SK-N-SH (cell line): ENCODE data around the gene HYAL1. TPM values are rescaled to one million over a fixed set of nuclear protein-coding genes. Genes with fewer than 3 reads are reported as not detected.

ENCODE experiments used
- CTCF ChIA-PET: fragments of 300-600, 350-600 bp; formaldehyde crosslinking; extraction: SDS; loops from one replicate; lab custom pipeline; 2021; lab: Yijun Ruan, JAX
- POLR2A ChIA-PET: fragments of 350-600 bp; sonication (Branson Sonifier 250); formaldehyde crosslinking; extraction: SDS; loops from one replicate; lab custom pipeline; 2020; ENCODE audit warnings: antibody characterized with exemption, inconsistent platforms; lab: Yijun Ruan, JAX
- DNase-seq: peaks from one replicate; pipeline ENCODE4 v3.0.0; 2012
- H2AFZ ChIP-seq: fragments of 200-600 bp; sonication (generic); 2 replicates; pipeline ENCODE4 v1.8.1; 2016; ENCODE audit warnings: antibody characterized with exemption, mild to moderate bottlenecking, low read depth
- H3F3A ChIP-seq: fragments of 200-600 bp; sonication (generic); replicated peaks from 2 replicates; pipeline ENCODE3; 2016; ENCODE audit warnings: antibody characterized with exemption, mild to moderate bottlenecking; ENCODE audit not compliant: insufficient read depth
- H3K27ac ChIP-seq, 2 experiments: fragments of 200-500 bp in 1 of 2; fragments of 200-600 bp in 1 of 2; sonication (Bioruptor generic) in 1 of 2; sonication (generic), shearing (Covaris generic) in 1 of 2; 2 replicates each; pipeline versions ENCODE4 v1.5.1 to v1.6.1; 2014 to 2016; ENCODE audit warnings: low read depth in 2 of 2, inconsistent platforms in 1 of 2, low read length in 1 of 2, mild to moderate bottlenecking in 1 of 2, mixed read lengths in 1 of 2
- H3K27me3 ChIP-seq: fragments of 200-600 bp; sonication (generic), shearing (Covaris generic); 2 replicates; pipeline ENCODE4 v1.6.1; 2016; ENCODE audit warnings: mixed run types; ENCODE audit not compliant: insufficient read depth
- H3K36me3 ChIP-seq, 2 experiments: fragments of 200-500 bp in 1 of 2; fragments of 200-600 bp in 1 of 2; sonication (Bioruptor generic) in 1 of 2; sonication (generic) in 1 of 2; replicated peaks in 1 of 2; 2 replicates each; pipeline versions ENCODE3 to v1.5.1; 2014 to 2016; ENCODE audit warnings: low read length in 1 of 2, mild to moderate bottlenecking in 1 of 2; ENCODE audit not compliant: insufficient read depth in 2 of 2, control insufficient read depth in 1 of 2
- H3K4me1 ChIP-seq, 2 experiments: fragments of 200-500 bp in 1 of 2; fragments of 200-600 bp in 1 of 2; sonication (Bioruptor generic) in 1 of 2; sonication (generic), shearing (Covaris generic) in 1 of 2; 2 replicates each; pipeline versions ENCODE4 v1.5.1 to v1.6.1; 2014 to 2016; ENCODE audit warnings: low read depth in 1 of 2, low read length in 1 of 2, mixed run types in 1 of 2; ENCODE audit not compliant: insufficient read depth in 2 of 2, control insufficient read depth in 1 of 2
- H3K4me2 ChIP-seq: fragments of 200-600 bp; sonication (generic), shearing (Covaris generic); 2 replicates; pipeline ENCODE4 v1.6.1; 2017; ENCODE audit warnings: mixed run types
- H3K4me3 ChIP-seq, 2 experiments: fragments of 200-500 bp in 1 of 2; fragments of 200-600 bp in 1 of 2; sonication (Bioruptor generic) in 1 of 2; sonication (generic), shearing (Covaris generic) in 1 of 2; 2 replicates each; pipeline versions ENCODE4 v1.5.1 to v1.8.1; 2014 to 2016; ENCODE audit warnings: low read depth in 2 of 2, inconsistent platforms in 1 of 2, low read length in 1 of 2, mild to moderate bottlenecking in 1 of 2, mixed read lengths in 1 of 2, moderate library complexity in 1 of 2
- H3K79me2 ChIP-seq: fragments of 200-600 bp; sonication (generic); 2 replicates; pipeline ENCODE4 v1.8.1; 2017; ENCODE audit warnings: mild to moderate bottlenecking; ENCODE audit not compliant: insufficient read depth
- H3K9ac ChIP-seq: fragments of 200-600 bp; sonication (generic); 2 replicates; pipeline ENCODE4 v1.6.1; 2017; ENCODE audit warnings: mixed run types
- H3K9me2 ChIP-seq: fragments of 200-600 bp; sonication (generic); 2 replicates; pipeline ENCODE4 v1.6.1; 2017; ENCODE audit warnings: mixed run types
- H3K9me3 ChIP-seq: fragments of 200-600 bp; sonication (generic); 2 replicates; pipeline ENCODE4 v1.6.1; 2017; ENCODE audit warnings: mixed run types, mild to moderate bottlenecking, moderate library complexity
- H4K20me1 ChIP-seq: fragments of 200-600 bp; sonication (generic); 2 replicates; pipeline ENCODE4 v1.6.1; 2017; ENCODE audit warnings: mild to moderate bottlenecking, mixed run types; ENCODE audit not compliant: insufficient read depth
- CHD2 ChIP-seq: fragments of 150-350 bp; IDR thresholded peaks from 2 replicates; pipeline ENCODE4 v1.6.1; 2018; ENCODE audit warnings: low read length; ENCODE audit not compliant: partially characterized antibody
- EP300 ChIP-seq, 2 experiments: IDR thresholded peaks; 2 replicates each; pipeline versions ENCODE4 v1.4.0 to v1.6.1; 2012; ENCODE audit warnings: borderline replicate concordance in 1 of 2, low read depth in 1 of 2, low read length in 1 of 2
- FOSL2 ChIP-seq: IDR thresholded peaks from 2 replicates; pipeline ENCODE4 v1.4.0; 2012; ENCODE audit warnings: low read depth, mild to moderate bottlenecking, moderate library complexity, borderline replicate concordance
- GATA2 ChIP-seq: sonication (generic); formaldehyde crosslinking; IDR thresholded peaks from 2 replicates; pipeline ENCODE4 v1.5.0; 2020; ENCODE audit warnings: mild to moderate bottlenecking, missing genetic modification reagents
- MXI1 ChIP-seq: IDR thresholded peaks from 2 replicates; pipeline ENCODE4 v1.6.1; 2012; ENCODE audit warnings: mild to moderate bottlenecking, low read depth, low read length, improper control_type of control experiment
- NFIC ChIP-seq: IDR thresholded peaks from 2 replicates; pipeline ENCODE4 v1.4.0; 2012; ENCODE audit warnings: borderline replicate concordance
- POLR2AphosphoS5 ChIP-seq: IDR thresholded peaks from 2 replicates; pipeline ENCODE4 v1.6.1; 2012; ENCODE audit warnings: low read depth, low read length
- SIN3A ChIP-seq: IDR thresholded peaks from 2 replicates; pipeline ENCODE4 v1.6.1; 2012; ENCODE audit warnings: low read depth, mild to moderate bottlenecking, low read length, moderate library complexity, borderline replicate concordance
- TAF1 ChIP-seq: IDR thresholded peaks from 2 replicates; pipeline ENCODE4 v1.6.1; 2012; ENCODE audit warnings: low read depth, mild to moderate bottlenecking, low read length, moderate library complexity, borderline replicate concordance
- YY1 ChIP-seq: IDR thresholded peaks from 2 replicates; pipeline ENCODE4 v1.4.0; 2012; ENCODE audit warnings: low read depth, mild to moderate bottlenecking
- WGBS: methylation state at CpG from one replicate; pipeline ENCODE4 v1.1.6; 2017; ENCODE audit warnings: low lambda C conversion rate; 5-methylcytosine and 5-hydroxymethylcytosine counted together
- polyA plus RNA-seq, 3 experiments: library from polyadenylated mRNA; depleted of rRNA; stranded (reverse); fragments of >200 nt; gene quantifications; 2 replicates each; pipeline ENCODE4 v1.2.3, GENCODE V29; 2012
- TF ChIP-seq, protein P1 (sequence below): fragments of 150-350 bp; IDR thresholded peaks from 2 replicates; pipeline ENCODE4 v1.6.1; 2017; ENCODE audit warnings: antibody characterized with exemption, low read length, low read depth, borderline replicate concordance
- TF ChIP-seq, protein P2 (sequence below): IDR thresholded peaks from 2 replicates; pipeline ENCODE4 v1.6.1; 2012; ENCODE audit warnings: mild to moderate bottlenecking, low read depth, low read length, moderate library complexity
- TF ChIP-seq, protein P3 (sequence below): fragments of 150-350 bp; IDR thresholded peaks from 2 replicates; pipeline ENCODE4 v1.6.1; 2016; ENCODE audit warnings: mild to moderate bottlenecking, low read depth, low read length
- TF ChIP-seq, protein P4 (sequence below): IDR thresholded peaks from 2 replicates; pipeline ENCODE4; 2012
- TF ChIP-seq, protein P5 (sequence below): IDR thresholded peaks from 2 replicates; pipeline ENCODE4 v1.4.0; 2012; ENCODE audit warnings: low read depth, borderline replicate concordance

HYAL1 gene
- polyA plus RNA-seq, 1 of the 3 experiments (the other 2 are of a cell fraction): 0.30 TPM

DNA sequence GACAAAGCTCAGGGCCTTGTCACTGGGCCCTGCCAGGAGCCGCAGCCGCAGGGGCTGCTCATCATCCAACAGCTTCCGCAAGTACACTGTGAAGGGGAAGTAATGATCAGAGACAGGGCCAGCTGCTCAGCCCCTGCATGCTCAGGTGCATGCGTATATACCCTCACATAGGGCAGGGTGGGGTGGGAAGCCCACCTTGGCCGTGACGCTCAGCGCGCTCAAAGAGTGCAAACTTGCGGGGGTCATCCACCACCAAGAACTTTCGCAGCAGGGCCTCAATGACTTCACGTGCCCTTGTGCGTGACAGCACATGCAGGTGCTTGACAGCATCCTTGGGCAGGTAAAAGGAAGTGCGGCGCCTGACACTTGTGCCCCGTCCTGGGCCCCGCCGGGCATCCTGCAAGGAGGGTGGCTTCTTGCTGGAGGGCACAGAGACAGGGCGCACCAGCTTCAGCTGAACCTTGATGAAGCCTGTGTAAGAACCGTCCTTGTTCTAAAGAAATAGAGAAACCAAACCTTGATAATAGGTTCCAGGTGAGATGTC, 28.1 kb upstream of the HYAL1 start (continued):
- TF ChIP-seq, protein P1, sequence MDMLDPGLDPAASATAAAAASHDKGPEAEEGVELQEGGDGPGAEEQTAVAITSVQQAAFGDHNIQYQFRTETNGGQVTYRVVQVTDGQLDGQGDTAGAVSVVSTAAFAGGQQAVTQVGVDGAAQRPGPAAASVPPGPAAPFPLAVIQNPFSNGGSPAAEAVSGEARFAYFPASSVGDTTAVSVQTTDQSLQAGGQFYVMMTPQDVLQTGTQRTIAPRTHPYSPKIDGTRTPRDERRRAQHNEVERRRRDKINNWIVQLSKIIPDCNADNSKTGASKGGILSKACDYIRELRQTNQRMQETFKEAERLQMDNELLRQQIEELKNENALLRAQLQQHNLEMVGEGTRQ: no peak

DNA sequence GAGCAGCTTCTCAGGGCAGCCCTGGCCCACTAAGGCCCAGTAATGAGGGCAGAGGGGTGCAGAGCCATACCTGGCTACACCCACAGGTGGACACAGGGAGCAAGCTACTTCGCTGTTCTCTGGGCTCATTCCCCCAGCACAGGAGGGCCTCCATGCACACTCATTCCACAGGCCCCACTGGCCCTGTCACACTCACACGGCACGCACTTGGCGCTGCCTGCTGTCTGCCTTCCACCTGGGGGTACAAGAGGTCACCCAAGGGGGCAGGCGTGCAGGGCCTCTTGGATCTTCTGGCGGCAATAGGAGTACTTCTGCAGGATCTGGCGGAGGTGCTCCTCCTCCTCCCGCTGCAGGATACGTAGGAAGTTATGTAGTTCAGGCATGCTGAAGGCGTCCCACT, 27.0 kb upstream of the HYAL1 start:
- Histone ChIP-seq H3K27me3 (no peaks in the 10 kb centered on the region), H3K9ac (no peak overlapping the region)

DNA sequence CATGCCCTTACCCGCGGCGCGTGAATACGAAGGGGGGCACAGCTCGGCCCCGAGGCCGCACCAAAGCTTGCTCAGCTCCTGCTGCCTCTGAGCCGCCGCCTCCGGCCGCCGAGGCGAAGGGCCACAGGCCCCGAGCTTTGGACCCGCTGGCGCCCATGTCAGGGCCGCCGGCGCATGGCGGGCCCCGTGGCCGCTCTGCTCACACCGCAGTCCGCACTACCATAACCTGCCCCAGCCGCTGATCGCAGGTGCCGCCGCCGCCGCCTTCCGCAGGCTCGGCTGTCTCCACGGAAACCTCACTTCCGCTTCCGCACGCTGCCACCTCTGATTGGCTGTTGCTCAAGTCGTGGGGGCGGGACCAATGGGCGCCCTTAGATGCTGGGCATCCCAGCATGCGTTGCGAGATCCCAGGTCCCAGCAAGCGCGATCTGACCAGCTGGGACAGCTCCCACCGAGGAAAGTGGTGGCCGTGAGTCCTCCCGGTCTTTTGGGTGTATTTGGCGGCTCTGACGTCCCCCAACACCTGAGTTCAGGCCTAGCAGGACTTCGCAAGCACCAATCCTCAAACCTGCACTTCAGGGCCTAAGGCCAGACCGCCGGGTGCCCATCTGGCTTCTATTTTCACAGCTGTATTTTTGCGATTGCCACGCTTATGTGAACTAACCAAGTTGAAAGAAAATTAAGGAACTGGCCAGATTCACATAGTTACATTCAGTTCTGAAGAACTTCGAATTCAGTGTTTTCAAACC, 24.7 kb upstream of the HYAL1 start, which contains the start of gene TUSC2:
TSS of gene TUSC2 (minus strand) at position 281 of the 749 bp plus-strand sequence. CDS start at position 157, 124 bp downstream.
- H3K4me1 ChIP-seq: peaks cover 0 to 17% of the 10 kb centered on the region in 2 experiments; a peak in 2 of 4 replicates
- H3K9me3 ChIP-seq: no peaks in the 10 kb centered on the region
- peak within 1 kb of the TSS; percentile 88 to 97 for H3K4me3 ChIP-seq
- peaks cover 49% of the 10 kb centered on the region for H3K79me2 ChIP-seq
- peaks cover 10 to 47% of the 10 kb centered on the region in 2 experiments for H3K36me3 ChIP-seq
- peaks cover 37% of the 10 kb centered on the region for H3F3A ChIP-seq
- H3K9ac ChIP-seq: peak within 1 kb of the TSS; percentile 77
- POLR2A ChIA-PET: interaction anchor here (0.8 to 2.5 kb wide), 6 partner anchors 10 to 241 kb away, joined by 3 to 38 read pairs (median 4); partner anchors contain the start of genes CYB561D2, HEMK1, HYAL3 and NAA80
- CTCF ChIA-PET: interaction anchor here (0.9 to 2.3 kb wide), 8 partner anchors 8 to 136 kb away, joined by 3 to 10 read pairs (median 7); partner anchors contain the start of gene HYAL1
- H3K4me2 ChIP-seq: peak within 1 kb of the TSS; percentile 87
- peak within 1 kb of the TSS; percentile 46 to 90 for H3K27ac ChIP-seq
- H3K9me2 ChIP-seq: no peaks in the 10 kb centered on the region
- 0 out of 2 replicates have a peak within 1 kb of the TSS, but pooled peaks have one; percentile 61 for H2AFZ ChIP-seq
- H3K27me3 ChIP-seq: no peaks in the 10 kb centered on the region
- peak; percentile 97 for DNase-seq
- no peaks in the 10 kb centered on the region for H4K20me1 ChIP-seq
- WGBS: 2% methylated on average over 33 of the region's 55 CpGs
- peak; percentile 77; the same call in 1 of the 2 replicates for TF ChIP-seq MXI1
- no peak for TF ChIP-seq EP300 (IDR thresholded peaks at IDR 0.05; ENCODE audit: borderline replicate concordance in 1 of 2, low read depth in 1 of 2, low read length in 1 of 2)
- peak; percentile 87 for TF ChIP-seq POLR2AphosphoS5
- peak; percentile 87; the same call in 1 of the 2 replicates for TF ChIP-seq SIN3A
- TF ChIP-seq, protein P2, sequence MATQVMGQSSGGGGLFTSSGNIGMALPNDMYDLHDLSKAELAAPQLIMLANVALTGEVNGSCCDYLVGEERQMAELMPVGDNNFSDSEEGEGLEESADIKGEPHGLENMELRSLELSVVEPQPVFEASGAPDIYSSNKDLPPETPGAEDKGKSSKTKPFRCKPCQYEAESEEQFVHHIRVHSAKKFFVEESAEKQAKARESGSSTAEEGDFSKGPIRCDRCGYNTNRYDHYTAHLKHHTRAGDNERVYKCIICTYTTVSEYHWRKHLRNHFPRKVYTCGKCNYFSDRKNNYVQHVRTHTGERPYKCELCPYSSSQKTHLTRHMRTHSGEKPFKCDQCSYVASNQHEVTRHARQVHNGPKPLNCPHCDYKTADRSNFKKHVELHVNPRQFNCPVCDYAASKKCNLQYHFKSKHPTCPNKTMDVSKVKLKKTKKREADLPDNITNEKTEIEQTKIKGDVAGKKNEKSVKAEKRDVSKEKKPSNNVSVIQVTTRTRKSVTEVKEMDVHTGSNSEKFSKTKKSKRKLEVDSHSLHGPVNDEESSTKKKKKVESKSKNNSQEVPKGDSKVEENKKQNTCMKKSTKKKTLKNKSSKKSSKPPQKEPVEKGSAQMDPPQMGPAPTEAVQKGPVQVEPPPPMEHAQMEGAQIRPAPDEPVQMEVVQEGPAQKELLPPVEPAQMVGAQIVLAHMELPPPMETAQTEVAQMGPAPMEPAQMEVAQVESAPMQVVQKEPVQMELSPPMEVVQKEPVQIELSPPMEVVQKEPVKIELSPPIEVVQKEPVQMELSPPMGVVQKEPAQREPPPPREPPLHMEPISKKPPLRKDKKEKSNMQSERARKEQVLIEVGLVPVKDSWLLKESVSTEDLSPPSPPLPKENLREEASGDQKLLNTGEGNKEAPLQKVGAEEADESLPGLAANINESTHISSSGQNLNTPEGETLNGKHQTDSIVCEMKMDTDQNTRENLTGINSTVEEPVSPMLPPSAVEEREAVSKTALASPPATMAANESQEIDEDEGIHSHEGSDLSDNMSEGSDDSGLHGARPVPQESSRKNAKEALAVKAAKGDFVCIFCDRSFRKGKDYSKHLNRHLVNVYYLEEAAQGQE: peak; percentile 75
- TF ChIP-seq, protein P3, sequence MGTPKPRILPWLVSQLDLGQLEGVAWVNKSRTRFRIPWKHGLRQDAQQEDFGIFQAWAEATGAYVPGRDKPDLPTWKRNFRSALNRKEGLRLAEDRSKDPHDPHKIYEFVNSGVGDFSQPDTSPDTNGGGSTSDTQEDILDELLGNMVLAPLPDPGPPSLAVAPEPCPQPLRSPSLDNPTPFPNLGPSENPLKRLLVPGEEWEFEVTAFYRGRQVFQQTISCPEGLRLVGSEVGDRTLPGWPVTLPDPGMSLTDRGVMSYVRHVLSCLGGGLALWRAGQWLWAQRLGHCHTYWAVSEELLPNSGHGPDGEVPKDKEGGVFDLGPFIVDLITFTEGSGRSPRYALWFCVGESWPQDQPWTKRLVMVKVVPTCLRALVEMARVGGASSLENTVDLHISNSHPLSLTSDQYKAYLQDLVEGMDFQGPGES: peak; percentile 37; the same call in 1 of the 2 replicates
- TF ChIP-seq, protein P4, sequence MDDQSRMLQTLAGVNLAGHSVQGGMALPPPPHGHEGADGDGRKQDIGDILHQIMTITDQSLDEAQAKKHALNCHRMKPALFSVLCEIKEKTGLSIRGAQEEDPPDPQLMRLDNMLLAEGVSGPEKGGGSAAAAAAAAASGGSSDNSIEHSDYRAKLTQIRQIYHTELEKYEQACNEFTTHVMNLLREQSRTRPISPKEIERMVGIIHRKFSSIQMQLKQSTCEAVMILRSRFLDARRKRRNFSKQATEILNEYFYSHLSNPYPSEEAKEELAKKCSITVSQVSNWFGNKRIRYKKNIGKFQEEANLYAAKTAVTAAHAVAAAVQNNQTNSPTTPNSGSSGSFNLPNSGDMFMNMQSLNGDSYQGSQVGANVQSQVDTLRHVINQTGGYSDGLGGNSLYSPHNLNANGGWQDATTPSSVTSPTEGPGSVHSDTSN: peak; percentile 60
- TF ChIP-seq TAF1: peak; percentile 74; the same call in 1 of the 2 replicates
- TF ChIP-seq, protein P5, sequence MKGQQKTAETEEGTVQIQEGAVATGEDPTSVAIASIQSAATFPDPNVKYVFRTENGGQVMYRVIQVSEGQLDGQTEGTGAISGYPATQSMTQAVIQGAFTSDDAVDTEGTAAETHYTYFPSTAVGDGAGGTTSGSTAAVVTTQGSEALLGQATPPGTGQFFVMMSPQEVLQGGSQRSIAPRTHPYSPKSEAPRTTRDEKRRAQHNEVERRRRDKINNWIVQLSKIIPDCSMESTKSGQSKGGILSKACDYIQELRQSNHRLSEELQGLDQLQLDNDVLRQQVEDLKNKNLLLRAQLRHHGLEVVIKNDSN: no peak
- no peak for TF ChIP-seq NFIC
- TF ChIP-seq CHD2: peak; percentile 69

More for the DNA sequence above, 27.0 kb upstream of the HYAL1 start:
- Histone ChIP-seq H3K27ac (no peak overlapping the region), H2AFZ (no peak overlapping the region), H3K9me3 (no peaks in the 10 kb centered on the region), H3K4me3 (no peak overlapping the region), H3K4me1 (peaks cover 5 to 25% of the 10 kb centered on the region in 2 experiments; a peak in 3 of 4 replicates)
- TF ChIP-seq FOSL2: no peak
- TF ChIP-seq POLR2AphosphoS5: no peak
- no peak for TF ChIP-seq CHD2
- TF ChIP-seq YY1: no peak
- no peak for TF ChIP-seq GATA2 (CRISPR knock-in tag)
- TF ChIP-seq, all 33 proteins: peak for 0
- DNase-seq: no peak
- Histone ChIP-seq H3K4me2 (no peak overlapping the region), H4K20me1 (peaks cover 10% of the 10 kb centered on the region; the same call in 1 of the 2 replicates), H3K79me2 (peaks cover 71% of the 10 kb centered on the region), H3K36me3 (peaks cover 10 to 37% of the 10 kb centered on the region in 2 experiments), H3F3A (peaks cover 30% of the 10 kb centered on the region), H3K9me2 (no peaks in the 10 kb centered on the region)
- 89% methylated on average over 4 of the region's 10 CpGs for WGBS
- ChIA-PET POLR2A (no interaction called here), CTCF (no interaction called here)
